NCI-H2227 (cell line): Measurements from ENCODE around the gene EIF4G1.
A peak's percentile ranks its signal among the peaks of the same experiment; 100 is the strongest.

Experiments
- DNase-seq: peaks from one replicate; lab custom pipeline; 2025; ENCODE audit not compliant: unreplicated experiment; lab: John Stamatoyannopoulos, UW

The EIF4G1 gene

DNA sequence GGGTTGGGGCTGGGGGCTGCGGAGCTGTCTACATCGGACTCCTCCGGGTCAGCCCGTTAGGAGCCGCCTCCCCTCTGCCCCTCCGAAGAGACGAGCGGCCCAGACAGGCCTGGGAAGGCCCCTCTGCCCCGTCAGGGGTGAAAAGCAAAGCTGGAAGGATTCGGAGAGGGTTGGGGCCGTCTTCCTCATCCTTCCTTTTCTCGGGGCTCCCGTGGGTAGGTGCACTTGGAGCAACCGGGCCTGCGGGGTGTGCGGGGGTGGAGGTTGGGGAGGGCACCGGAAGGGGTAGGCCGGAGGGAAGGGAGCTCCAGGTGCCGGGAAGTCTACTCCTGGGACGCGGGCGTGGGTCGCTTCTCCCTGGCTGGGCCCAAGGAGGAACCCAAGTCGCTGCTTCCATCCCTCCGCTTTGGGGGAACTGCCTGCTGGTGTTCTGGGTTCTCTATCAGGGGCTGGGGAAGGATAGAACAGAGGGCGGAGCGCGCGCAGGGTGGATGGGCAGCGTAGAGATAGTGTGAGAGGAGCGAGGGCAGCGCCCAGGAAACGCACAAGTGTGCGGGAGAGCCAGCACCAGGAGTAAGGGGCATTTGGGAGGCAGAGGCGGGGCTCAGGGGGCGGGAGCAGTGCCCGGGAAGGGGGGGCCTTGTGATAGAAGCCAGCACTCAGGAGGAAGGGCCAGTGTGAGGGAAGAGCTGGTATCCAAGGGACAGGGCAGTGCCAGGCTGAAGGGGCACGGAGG is 47.7 kb downstream of the EIF4G1 start:
- peak; percentile 82 for DNase-seq

DNA sequence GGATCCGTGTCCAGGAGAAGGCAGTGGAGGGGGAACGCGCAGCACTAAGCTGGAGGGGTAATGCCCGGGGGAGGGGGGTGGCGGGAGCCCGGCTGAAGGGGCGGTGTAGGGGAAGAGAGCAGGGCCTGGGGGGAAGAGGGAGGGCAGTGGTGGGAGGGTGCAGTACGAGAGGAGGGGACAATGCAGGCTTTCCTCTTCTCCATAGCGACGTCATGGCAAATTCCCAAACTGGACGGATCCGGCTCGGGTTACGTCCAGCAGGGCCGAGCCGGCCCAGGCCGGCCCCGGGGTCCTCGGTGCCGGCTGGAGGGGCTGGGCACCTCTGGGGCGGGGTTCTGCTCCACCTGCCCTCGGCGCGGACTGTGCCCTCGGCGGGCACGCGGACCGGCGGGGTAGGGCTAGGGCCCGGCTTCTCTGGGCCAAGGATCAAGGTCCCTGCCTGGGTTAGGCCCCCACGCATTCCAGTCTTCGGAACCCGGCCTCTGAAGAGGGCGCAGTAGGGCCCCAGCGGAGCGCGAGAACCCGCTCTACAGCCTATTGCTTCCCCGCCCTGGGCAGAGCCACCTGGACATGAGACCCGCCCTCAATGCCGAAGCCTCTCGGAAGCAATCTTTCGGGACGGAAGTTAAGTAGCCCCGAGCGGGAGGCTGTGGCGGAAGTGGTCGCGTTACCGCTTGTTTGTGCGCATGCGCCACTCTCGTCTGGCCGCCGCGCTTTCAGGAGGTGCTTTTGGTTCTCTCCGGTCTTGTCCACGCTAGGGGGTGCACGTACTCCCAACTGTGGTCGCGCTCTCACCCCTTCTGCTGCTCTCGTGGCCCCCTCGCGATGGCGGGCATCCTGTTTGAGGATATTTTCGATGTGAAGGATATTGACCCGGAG is 48.5 kb downstream of the EIF4G1 start:
- DNase-seq, result peak; percentile 99

DNA sequence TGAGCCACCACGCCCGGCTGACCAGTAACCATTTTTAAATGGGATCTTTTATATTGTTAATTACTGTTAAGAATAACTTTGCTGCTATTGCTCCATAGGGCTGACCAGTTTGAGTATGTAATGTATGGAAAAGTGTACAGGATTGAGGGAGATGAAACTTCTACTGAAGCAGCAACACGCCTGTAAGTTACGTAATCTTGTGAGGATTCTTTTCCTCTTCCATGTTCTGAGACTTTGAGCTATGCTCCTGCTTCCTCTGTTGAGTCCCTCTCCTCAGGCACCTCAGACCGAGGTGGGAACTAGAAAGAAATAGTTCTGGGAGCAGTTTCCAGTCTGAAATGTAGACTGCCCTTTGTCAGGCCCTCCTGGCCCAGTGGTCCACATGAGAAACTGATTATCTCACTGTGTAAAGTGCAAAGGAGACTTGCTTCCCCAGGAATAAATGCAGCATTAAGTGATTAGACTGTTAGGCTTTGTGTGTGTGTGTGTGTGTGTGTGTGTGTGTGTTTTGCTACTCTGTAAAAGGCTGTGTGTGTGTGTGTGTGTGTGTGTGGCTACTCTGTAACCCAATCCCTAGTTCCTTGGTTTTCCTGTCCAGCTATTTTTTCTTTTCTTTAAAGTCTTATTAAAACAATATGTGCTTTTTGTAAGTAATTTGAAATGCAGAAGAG is 52.3 kb downstream of the EIF4G1 start:
- no peak for DNase-seq

DNA sequence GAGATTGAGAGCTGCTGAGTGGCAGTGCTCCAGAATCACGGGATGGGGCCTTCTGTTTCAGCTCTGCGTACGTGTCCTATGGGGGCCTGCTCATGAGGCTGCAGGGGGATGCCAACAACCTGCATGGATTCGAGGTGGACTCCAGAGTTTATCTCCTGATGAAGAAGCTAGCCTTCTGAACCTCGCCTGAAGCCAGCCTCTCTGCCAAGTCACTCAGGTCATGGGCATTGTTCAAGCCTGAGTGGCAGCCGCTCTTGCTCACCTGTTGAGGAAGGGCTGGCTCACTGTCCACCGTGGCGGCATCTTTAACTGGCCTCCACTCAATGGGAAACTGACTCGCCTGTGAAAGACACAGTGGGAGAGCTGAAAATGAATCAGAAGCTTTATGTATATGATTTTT is 53.7 kb downstream of the EIF4G1 start:
- DNase-seq, result no peak

DNA sequence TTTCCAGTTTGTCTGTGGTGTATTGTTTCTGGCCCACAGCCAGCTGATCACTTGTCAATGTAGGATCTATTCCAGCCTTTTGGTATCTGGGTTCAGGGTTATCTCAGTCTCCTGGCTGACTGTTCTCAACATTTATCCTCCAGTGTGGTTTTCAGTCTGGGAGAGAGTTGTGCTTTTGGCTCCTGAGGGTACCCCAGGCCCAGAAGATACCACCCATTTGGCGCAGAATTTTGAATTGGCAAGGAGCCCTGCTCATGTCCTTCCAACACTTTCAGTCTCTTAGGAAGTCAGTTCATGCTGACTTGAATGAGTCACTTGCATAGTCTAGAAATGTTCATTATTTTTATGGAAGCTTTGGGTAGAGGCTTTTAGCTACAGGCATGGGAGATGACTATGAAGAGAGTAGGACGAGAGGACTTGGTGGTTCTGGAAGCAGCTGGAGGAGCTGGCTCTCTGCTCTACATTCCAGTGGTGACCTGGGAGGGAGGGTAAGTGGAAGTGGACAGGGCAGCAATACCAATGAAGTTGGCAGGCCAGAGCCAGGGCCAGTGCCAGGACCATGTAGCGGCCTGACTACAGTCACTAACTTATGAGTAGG is 54.3 kb downstream of the EIF4G1 start:
- DNase-seq, result no peak

DNA sequence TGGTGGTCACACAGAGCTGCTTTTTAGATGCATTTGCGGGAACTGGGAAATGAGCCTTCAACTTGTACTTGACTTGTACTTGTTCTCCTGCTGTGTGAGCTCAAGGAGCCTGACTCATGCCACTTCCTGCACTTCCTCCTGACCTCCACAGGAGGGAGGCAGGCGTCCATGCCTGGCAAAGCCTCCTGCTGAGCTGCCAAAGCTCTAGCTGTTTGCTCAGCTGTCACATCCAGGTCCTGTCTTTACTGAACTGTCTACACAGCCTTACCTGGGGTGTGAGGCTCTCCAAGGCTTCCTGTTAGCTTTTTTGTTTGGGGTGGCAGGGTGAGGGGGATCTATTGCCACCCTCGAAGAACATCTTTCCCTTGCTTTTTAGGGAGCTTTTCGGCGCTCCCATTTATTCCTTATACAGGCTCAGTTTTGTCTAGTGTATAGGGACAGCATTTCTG is 57.2 kb downstream of the EIF4G1 start:
- peak; percentile 88 for DNase-seq

DNA sequence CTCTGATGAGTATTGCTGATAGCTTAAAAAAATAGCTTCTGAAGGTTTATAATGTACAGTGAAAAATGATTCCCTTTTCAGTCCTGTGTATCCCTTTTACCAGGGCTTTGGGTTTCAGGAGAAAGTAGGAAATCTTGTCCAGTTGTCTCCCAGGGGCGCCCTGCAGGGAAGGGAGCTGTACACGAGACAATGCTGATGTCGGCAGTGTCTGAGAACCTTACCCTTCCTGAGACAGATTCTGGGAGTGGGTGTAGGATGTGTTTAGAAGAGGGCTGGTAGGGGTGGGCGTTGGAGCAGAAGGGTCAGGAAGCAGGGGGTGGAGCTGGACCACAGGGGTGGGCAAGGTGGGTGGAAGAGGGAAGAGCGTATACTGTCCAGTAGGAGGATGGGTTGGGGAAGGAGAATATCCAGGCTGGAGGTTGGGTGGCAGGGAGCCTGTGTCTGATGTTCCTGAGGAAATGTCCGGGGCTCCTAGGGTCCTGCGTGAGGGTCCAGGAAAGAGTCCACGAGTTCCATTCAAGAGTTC is 58.0 kb downstream of the EIF4G1 start:
- no peak for DNase-seq

DNA sequence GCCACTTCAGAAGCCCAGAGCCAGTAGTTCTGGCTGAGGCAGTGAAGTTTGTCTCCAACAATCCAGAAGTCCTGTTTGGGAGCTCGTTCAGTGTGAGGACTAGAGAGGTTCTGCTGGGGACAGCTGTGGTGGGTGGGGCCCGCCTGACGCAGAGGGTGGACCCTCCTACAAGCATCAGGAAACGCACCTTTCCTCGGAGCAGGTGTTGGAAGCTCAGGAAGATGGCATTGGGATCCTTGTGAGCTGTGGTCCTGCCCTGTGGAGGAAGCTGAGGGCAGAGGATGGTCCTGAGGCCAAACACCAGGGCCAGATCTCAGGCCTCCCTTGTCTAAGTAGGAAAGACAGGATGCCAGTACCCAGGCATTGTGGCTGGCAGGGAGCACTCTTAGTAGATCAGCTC is 58.5 kb downstream of the EIF4G1 start:
- no peak for DNase-seq

DNA sequence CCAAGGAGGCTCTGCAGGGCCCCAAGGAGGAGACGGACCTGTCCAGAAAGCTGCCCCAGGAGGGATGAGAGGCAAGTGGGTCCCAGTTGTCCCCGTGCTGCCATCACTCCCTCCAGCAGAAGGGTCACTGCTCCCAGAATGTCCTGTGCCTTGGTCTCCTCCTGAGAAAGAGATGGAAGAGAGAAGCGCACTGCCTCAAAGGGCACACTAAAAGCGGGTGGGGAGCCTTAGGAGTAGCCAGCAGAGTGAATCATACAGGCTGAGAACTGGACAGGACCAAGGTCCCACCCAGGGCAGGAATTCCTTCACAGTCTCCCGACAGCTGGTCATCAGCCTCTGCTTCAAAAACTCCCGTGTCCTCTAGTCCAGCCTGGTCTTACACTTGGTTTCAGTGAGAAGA is 59.0 kb downstream of the EIF4G1 start:
- DNase-seq, result no peak

DNA sequence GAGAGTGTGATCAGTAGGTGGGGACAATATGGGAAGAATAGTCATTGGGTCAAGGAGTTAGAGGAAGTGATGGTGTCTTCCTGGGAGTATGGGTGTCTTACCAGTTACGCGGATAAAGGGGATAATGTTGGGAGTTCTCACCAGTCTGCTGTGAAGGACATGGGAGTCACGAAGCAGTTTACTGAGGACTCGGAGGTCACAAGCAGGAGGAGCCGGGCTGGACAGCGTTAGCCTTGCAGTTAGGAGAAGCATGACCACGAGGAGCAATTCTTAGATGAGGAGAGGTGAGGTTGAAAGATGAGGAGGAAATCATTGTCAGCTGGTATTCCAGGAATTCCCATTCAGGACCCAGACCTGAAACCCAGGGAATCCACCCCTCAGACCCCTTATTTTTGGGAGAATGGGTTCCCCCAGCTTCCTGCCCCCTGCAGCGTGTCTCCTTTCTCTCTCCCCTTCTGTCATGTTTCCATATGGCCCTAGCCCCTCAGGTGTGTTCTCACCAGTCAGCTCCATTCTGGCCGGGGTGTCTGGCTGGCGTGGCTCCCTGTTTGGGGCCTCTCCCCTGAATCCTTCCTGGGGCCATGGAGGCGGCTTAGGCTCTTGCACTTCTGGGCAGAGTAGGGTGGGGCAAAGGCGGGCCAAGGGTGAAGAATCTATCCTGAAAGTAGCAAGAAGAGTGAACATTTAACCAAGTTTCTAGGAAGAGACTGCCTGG is 61.5 kb downstream of the EIF4G1 start:
- no peak for DNase-seq

DNA sequence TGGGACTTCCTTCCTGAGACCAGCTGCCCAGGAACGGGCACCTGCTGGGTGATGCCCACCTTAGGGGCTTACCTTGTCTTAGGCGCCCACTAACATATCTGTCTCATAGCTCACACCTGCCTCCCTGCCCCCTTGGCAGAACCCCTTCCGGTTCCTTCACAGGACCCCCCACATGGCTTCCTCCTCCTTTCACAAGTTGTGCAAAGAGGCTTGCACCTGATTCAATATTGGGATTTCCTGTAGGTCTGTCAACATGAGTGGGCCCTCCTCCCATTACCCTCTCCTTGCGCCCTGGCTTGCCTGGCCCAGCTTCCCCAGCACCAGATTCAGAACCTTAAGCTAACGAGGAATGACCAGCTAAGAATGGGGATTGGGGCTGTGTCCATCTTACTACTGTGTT is 63.0 kb downstream of the EIF4G1 start:
- no peak for DNase-seq

DNA sequence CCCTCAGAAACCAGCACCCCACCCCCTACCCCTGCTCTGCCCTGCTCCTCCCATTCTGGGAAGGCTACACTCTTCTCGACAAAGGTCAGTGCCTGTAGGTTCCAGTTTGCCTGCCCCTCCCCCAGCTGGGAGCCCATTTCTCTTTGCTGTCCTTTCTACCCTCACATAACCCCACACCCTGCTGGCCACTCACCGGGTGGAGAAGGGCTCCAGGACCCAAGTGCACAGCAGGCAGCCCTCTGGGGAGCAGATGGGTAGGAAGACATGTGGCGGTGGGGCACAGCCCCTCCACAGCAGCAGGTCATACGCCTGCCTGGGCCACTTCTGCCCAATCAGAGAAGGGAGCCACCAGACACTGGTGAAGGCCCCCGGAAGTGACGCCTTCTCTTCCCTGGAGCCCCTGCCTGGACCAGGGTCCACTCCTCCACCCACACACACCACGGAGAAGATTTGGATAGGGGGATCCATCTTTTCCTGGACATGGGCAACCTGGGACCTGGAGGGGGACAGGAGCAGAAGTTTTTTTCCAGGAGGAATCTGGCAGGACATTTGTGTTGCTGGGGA is 63.6 kb downstream of the EIF4G1 start, which contains the start of gene THPO:
TSS of gene THPO (minus strand) at position 326 of the 564 bp plus-strand sequence. CDS start 1,948 bp downstream, outside the sequence.
- DNase-seq, result no peak

DNA sequence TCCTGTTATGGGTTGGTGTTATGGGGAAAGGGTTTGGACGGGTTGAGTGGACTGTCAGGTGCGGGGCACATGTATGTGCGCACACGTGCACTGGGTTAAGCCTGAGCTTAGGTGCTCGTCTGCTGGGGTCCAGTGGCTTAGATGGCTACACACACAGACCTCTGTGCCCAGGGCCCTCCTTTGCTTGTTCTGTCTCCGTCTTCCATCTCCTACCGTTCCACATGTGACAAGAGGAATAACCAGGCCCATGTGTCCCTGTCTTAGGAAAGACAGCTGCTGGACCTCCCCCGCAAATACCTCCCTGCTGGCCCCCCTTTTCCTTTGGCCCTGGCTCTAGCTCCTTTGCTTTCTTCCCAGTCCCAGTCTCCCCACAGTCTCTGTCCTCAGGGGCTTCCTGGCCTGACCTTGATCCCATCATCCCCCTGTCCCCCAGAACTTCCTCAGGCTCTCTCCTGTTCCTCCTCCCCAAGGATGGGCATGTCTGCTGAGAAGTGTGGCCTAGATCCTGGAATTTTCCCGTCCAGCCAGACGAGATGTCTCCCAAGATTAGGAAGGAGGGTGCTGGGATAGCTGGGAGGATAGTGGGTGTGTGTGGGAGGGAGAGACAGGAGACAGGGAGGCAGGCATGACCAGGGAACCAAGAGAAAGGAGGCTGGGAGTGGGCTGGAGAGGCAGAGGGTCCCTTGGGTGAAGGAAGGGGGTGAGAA is 64.4 kb downstream of the EIF4G1 start:
- DNase-seq, result no peak

DNA sequence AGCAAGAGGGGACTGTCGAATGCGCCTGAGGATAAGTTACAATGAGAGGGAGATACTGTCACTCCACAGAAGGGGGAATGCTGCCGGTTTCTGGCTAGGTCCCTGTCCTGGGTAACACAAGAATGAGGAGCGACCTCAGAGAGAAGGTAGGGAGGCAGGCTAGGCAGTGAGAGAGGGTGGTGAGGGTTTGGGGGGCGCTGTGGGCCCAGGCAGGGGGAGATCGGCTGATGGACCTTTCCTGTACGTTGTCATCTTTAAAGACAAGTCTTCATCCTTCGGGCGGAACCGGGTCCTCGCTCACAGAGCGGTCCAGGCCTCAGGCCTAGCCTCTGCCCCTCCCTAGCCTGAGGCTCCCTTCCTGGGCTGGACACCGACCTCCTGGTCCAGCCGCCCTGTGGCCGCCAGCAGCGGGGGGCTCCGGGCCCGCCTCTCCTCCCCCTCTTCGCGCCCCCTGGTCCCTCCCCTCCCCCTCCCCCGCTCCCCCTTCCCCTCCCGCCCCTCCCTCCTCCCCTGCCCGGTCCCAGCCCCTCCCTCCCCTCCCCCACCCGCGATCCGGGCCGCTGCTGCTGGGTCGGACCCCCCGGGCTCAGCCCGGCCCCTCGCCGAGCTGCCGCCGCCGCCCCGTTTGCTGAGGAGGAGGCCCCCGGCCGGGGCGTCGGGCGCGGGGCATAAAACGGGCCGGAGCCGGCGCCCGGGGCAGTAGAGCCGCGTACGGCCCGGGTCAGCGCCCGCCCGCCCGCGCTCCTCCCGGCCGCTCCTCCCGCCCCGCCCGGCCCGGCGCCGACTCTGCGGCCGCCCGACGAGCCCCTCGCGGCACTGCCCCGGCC is 65.2 kb downstream of the EIF4G1 start, which contains the start of gene CHRD:
TSS of gene CHRD (plus strand) at position 697 of the 827 bp plus-strand sequence. CDS start 265 bp downstream, outside the sequence.
- no peak for DNase-seq

DNA sequence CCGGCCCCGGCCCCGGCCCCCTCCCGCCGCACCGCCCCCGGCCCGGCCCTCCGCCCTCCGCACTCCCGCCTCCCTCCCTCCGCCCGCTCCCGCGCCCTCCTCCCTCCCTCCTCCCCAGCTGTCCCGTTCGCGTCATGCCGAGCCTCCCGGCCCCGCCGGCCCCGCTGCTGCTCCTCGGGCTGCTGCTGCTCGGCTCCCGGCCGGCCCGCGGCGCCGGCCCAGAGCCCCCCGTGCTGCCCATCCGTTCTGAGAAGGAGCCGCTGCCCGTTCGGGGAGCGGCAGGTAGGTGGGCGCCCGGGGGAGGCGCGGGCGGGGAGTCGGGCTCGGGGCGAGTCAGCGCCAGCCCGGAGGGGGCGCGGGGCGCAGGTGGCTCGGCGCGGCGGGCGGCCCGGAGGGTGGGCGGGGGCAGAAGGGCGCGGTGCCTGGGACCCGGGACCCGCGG is 65.8 kb downstream of the EIF4G1 start:
- peak; percentile 55 for DNase-seq

DNA sequence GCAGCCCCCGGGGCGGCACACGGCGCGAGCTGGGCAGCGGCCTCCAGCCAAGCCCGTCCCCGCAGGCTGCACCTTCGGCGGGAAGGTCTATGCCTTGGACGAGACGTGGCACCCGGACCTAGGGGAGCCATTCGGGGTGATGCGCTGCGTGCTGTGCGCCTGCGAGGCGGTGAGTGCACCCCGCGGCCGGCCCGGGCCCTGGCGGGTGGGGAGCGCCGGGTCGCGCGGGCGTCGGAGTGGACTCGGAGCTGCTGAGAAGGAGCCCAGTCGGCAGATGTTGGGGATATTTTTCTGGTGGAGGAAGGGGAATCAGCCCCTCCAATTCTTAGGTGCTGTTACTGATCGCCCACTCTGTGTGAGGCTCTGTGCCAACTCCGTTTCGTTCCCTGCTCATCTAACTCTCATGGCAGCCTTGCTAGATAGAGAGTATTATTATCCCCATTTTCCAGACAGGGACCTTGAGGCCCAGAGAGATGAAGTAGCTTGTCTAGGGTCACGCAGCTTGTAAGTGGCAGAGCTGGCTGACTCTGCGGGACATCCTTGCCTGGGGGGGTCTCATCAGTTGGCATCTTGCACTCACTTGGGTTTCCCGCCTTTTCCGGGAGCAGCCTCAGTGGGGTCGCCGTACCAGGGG is 66.3 kb downstream of the EIF4G1 start:
- DNase-seq, result no peak

DNA sequence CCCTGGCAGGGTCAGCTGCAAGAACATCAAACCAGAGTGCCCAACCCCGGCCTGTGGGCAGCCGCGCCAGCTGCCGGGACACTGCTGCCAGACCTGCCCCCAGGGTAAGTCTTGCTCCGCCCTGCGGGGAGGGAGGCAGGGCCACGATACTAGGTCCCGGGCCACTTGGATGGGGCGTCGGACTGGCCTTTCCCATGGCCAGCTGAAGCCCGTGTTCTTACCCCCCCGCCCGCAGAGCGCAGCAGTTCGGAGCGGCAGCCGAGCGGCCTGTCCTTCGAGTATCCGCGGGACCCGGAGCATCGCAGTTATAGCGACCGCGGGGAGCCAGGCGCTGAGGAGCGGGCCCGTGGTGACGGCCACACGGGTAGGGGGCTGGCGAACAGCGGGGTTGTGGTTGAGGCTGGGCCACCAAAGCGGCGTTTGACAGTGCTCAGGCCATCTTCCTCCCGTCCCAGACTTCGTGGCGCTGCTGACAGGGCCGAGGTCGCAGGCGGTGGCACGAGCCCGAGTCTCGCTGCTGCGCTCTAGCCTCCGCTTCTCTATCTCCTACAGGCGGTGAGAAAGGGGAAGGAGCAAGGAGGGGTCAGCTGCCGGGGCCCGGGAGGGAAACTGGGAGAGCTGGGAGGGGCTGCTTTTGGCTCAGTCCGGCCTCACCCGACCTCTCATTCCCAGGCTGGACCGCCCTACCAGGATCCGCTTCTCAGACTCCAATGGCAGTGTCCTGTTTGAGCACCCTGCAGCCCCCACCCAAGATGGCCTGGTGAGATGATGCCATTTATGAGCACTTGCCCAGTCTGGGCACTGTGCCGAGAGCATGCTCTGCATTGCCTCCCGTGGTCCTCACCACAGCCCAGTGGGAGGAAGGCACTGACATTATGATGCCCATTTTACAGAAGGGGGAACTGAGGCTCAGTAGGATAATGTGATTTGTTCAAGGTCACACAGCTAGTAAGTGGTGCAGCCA is 67.1 kb downstream of the EIF4G1 start:
- no peak for DNase-seq
